GM18951 (cell line): ENCODE data around the gene KMT5C.

Experiments used
- POLR2A ChIP-seq: IDR thresholded peaks from 4 replicates; pipeline ENCODE4 v1.6.1; 2011; ENCODE audit warnings: mild to moderate bottlenecking; ENCODE audit not compliant: insufficient read length, insufficient read depth; ENCODE audit errors: extremely low read depth
- in situ Hi-C: fragments of 300-500 bp; cut with MboI; formaldehyde crosslinking; loops from one replicate; pipeline ENCODE4 v1.12.0; 2022; ENCODE audit warnings: low sequenced_read_pairs, mixed read lengths, inconsistent platforms; ENCODE audit not compliant: unreplicated experiment

KMT5C gene

DNA sequence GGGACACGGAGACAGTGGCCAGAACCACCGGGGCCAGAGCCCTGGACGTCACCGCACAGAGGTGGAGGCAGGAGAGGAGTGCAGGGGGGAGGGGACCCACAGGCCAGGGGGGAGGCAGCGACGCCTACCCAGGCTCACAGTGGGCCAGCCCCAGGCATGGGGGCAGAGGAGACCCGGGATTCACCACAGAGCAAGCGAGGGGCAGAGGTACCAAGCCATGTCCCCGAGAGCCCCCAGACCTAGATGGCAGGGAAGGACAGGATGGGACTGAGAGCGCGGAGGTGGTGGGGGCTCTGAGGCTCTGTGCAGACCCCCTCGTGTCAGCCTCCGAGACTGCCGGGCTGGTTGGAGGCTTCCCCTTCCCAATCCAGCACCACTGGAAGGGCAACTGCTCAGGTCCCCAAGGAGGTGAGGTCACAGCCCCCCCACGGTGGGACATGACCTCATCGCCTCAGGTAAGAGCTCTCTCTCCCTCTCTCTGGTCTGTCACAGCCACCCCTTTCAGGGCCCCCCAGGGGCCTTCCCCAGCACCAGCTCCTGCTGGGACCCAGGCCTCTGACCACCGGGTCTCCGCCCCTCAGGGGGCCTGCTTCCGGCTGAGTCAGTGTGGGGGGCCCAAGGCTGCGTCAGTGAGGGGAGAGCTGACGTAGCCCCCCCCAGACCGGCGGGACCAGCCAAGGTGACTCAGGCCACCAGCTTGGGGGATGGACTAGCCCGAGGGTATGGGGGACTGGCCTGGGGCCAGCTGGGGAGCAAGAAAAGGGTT is 32.8 kb downstream of the KMT5C start:
- in situ Hi-C loops: no loop called here
- no peak for TF ChIP-seq POLR2A

DNA sequence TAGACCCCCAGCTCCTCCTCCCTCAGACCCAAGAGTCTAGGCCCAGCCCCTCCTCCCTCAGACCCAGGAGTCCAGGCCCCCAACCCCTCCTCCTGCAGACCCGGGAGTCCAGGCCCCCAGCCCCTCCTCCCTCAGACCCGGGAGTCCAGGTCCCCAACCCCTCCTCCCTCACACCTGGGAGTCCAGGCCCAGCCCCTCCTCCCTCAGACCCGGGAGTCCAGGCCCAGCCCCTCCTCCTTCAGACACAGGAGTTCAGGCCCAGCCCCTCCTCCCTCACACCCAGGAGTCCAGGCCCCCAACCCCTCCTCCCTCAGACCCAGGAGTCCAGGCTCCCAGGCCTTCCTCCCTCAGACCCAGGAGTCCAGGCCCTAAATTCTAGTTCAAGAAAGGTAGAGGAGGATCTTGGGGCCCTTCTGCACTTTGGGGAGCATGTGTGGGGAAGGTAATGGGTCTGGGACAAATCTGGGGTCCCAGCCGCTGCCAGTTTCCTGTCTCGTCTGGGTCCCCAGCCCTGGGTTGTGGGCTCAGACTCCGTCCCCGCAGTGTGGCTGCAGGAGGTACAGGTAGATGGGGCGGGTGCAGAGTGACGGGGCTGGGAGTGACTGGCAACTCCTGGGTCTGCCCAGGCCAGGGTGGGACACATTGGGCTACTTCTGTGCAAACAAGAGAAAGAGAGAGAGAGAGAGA is 33.8 kb downstream of the KMT5C start:
- in situ Hi-C loops: no loop called here
- no peak for TF ChIP-seq POLR2A

- TF ChIP-seq POLR2A: no peak
These were observed 34.5 kb downstream of the KMT5C start for GRCh38 chr19:55373993-55374757.

GRCh38 chr19:55376241-55376933 is 36.7 kb downstream of the KMT5C start, which contains the start of gene TMEM190:
Gene TMEM190 (plus strand): TSS chr19:55376826. CDS start chr19:55376854, 28 bp downstream.
- in situ Hi-C loops: no loop called here
- no peak for TF ChIP-seq POLR2A

More at GRCh38 chr19:55373993-55374757, 34.5 kb downstream of the KMT5C start:
- in situ Hi-C loops: no loop called here

- in situ Hi-C loops: no loop called here
- no peak for TF ChIP-seq POLR2A
These were observed 37.9 kb downstream of the KMT5C start for GRCh38 chr19:55377356-55378131.

DNA sequence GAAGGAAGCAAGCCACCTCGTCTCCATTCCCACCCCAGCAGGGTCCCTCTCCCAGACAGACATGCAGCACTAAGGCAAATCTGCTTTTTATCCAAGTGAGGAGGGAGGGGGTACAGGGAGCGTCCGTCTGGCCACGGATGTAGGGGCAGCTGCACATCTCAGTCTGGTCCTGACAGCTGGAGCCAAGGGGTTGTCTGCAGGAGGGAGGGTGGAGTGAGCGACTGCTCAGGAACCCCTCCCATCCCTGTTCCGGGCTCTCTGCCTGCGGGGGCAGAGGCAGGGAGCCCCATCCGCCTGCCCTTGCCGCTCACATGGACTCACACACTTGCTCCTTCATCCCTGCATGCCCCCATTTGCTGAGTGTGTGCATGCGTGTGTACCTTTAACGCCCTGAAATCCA is 39.5 kb downstream of the KMT5C start:
- TF ChIP-seq POLR2A: no peak
- in situ Hi-C loops: no loop called here

DNA sequence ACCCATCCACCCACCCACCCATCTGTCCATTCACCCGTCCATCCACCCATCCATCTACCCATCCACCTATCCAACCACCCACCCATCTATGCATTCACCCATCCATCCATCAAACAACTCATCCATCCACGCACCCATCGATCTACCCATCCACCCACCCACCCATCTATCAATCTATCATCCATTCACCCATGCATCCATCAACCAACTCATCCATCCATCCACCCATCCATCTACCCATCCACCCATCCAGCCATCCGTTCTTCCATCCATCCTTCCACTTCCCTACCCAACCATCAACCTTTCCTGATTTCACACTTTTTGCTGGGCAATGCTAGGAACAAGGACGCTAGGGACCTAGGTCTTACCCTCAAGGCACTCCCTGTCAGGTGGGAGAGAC is 42.3 kb downstream of the KMT5C start:
- in situ Hi-C loops: no loop called here

DNA sequence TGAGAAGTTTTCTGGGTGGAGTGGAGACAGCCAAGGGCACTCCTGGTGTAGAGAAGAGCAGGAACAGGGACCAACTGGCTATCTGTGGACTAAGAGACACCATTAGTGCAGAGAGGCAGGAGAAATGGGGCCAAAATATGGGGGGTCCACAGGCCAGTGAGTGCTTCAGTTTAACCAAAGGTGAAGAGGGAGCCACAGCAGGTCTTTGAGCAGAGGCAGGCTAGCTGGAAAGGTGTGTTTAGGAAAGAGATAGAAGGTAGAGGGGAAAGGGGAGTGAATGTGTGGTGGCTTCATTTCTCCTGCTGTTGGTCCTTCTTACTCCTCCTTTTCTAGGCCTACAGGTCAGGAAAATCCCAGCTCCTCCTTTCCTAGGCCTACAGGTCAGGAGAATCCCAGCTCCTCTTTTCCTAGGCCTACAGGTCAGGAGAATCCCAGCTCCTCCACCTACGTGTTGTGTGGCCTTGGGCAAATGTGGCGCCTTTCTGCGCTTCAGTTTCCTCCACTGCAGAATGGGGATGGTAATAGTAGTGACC is 42.9 kb downstream of the KMT5C start:
- in situ Hi-C loops: no loop called here
- TF ChIP-seq POLR2A: no peak

More for the DNA sequence above, 42.3 kb downstream of the KMT5C start:
- no peak for TF ChIP-seq POLR2A

DNA sequence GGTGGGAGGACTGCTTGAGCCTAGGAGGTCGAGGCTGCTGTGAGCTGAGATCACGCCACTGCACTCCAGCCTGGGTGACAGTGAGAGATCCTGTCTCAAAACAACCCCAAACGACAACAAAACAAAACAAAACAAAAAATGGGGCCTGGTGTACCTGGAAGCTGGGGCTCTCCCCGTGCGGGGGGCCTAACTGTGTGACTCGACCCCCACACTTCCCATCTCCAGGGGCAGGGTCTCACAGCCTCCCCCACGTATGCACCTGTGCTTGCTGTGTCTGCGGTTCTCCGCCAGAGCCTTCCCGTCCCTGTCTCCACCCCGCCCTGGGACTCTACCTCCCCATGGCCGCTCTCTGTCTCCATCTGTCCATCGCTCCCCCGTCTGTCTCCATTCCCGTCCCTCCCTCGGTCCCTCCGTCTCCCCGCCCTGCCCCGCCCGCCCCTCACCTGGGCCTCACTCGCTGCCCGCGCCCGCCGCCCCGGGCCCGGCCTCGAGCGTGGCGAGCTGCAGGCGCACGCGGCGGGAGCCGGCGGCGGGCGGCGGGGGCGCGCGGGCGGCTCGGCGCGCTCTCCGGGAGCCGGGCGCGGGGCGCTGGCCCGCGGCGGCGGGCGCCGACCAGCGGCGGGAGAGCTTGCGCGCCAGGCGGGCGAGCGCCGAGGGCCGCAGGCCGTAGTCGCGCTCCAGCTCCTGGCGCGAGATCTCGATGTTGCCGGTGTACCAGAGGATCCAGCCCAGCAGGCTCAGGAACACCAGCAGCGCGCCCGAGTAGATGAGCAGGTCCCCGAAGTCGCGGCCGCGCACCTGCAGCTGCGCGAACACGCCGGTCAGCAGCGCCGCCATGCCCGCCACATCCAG is 43.8 kb downstream of the KMT5C start:
- in situ Hi-C loops: no loop called here
- TF ChIP-seq POLR2A: no peak

DNA sequence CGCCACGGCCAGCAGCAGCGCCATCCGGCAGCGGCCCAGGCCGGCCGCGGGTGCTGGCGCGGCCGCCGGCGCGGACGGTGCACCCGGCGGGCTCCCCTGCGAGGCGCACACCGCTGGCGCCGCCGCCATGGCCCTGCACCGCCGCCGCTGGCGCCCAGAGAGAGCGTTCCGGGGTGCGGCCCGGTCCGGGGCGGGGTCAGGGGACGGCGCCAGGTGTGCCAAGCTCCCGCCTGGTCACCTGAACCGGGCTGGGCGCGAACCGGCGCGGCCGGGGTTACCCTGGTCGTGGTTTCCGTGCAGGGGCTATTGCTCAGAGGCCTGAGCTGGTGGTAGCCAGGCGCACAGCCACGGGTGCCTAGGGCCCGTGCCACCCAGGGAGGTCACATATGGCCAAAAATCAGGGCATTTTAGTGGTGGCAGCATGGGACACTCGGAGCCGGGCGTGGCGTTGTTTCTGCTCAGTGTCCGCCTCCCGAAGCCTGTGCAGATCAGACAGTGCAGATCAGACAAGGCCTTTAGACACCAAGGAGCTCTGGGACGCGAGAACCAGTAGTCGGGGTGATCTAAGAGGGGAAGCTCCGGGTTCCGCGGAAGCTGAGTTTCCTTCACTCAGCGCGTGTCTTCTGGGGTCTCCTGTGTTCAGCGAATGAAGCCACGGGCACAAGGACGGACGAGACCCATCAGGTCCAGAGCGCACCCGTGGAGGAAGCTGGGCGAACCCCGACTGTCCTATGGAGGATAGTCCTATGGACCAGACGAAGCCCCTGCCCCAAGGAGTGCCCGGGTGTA is 44.6 kb downstream of the KMT5C start, which contains the start of gene TMEM238:
Gene TMEM238, minus strand, starts transcription at position 162 of the 789 bp plus-strand sequence. Its CDS starts 33 bp downstream, at position 129.
- in situ Hi-C loops: no loop called here
- peak; percentile 49 for TF ChIP-seq POLR2A

DNA sequence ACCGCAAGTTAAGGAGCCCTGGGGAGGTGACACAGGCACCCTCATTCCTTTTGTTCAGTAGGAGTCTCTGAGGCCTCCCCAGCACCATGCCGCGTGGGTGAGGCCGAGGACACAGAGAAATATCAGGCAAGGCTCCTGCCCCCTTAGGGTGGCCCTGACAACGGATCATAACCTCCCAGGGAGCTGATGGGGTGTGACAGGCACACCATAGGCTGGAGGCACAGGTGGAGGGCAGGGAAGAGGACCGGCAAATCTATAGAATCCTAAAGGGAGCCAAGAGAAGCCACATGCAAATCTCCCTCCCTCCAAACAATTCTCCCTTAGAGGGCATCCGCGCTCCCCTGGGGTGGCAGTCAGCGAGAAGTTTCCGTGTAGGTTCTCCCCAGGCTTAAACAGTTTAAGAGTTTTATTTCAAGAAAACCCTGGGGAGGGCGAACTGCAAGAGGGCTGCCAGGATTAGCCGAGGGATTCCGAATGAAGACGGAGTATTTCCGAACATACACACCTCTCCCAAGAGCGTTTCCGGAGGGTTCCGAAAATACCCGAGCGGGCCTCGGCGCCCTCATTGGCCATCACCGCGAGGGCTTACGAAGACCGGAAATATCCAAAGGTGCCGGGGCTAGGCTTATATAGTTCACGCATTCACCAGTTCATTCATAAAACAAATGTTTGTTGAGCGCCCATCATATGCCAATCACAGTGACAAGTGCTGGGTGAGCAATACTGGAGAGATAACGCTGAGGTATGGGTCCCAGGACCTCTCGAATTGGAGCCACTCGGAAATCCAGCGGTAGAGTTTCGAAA is 45.4 kb downstream of the KMT5C start:
- TF ChIP-seq POLR2A: no peak
- in situ Hi-C loops: no loop called here
